HG03442 (cell line): ENCODE results near the gene SMPDL3B.

Source experiments
- ATAC-seq: cut with Tn5 transposase; IDR thresholded peaks from one replicate; pipeline ENCODE4 v1.9.1; 2021; ENCODE audit warnings: mild to moderate bottlenecking, moderate library complexity; ENCODE audit not compliant: unreplicated experiment

SMPDL3B gene, protein sequence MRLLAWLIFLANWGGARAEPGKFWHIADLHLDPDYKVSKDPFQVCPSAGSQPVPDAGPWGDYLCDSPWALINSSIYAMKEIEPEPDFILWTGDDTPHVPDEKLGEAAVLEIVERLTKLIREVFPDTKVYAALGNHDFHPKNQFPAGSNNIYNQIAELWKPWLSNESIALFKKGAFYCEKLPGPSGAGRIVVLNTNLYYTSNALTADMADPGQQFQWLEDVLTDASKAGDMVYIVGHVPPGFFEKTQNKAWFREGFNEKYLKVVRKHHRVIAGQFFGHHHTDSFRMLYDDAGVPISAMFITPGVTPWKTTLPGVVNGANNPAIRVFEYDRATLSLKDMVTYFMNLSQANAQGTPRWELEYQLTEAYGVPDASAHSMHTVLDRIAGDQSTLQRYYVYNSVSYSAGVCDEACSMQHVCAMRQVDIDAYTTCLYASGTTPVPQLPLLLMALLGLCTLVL

DNA sequence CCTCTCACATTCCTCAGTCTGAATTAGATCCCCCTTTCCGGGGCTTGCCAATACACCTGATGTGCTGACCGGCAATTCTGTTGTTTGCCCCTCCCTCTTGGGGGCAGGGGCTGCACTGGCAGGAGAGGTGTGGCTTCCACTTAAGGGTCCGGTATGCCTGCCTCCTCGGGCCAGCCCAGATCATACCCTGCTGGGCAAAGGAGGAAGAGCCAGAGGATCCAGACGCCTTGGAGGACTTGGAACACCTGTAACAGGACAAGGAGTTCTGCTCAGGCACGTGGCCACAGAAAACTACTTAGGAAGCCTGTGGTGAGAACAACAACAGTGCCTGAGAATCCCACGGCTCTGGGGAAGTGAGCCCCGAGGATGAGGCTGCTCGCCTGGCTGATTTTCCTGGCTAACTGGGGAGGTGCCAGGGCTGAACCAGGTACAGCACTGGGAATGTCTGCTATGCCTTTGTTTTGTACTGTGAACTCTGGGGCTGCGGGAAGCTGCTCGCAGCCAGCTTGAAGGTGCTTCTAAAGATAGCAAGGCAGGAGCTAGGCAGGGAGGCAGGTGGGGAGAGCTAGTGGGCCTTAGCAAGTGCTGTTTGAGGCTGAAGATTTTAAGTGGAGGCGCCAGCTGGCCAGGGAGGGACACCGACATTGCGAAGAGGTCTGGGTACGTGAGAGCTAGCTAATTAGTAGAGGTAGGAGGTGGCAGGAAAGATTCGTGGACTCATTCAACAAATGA, at the start of gene SMPDL3B:
SMPDL3B (plus strand) TSS at position 183 of the 732 bp plus-strand sequence; CDS start at position 367, 184 bp downstream.
- no peak for ATAC-seq

DNA sequence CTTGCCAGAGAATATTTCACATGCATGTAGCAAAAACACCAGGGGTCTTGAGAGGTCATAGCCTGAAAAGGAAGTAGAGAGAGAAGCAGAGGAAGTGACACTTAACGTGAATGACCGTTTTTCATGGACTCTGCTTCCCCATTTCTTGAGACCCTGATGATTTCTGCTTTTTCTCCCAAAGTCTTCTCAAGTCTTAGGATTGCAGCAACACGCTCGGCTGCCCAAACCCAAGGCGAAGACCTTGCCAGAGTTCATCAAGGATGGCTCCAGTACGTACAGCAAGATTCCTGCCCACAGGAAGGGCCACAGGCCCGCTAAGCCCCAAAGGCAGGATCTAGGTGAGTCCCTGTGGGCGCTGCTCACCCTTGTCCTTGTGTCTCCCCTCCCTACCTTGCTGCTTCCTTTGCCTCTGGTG, 49.7 kb upstream of the SMPDL3B start:
- ATAC-seq = no peak

DNA sequence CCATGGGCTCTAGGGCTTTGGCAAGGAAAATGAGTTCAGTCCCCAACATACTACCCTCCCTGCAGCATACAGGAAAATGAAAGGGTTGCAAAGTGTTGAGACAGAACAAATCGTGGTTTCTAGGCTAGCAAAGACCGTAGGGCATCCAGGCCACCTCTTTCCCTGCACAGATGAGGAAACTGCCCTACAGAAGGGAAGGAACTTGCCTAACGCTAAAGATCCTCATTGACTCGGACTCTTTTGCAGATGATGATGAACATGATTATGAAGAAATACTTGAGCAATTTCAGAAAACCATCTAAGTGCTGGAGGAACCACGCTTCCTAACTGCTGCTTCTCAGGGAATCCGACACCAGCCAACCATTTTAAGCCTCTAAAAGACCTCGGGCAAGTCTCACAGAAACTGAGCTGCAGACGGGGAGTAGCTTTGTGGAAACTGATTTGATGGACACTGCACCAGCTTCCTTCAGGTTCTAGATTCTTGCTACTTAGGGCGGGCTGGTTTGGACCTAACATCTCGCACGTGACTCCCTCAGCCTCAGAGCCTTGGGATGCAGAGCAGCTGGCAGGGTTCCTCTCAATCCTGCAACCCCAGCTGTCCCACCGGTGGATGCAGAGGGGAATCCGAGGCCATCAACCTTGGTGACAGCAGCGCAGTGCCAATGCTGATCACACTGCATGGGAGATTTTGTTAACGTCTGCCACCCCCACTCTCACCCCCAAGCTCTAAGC, 49.0 kb upstream of the SMPDL3B start:
- ATAC-seq = no peak

DNA sequence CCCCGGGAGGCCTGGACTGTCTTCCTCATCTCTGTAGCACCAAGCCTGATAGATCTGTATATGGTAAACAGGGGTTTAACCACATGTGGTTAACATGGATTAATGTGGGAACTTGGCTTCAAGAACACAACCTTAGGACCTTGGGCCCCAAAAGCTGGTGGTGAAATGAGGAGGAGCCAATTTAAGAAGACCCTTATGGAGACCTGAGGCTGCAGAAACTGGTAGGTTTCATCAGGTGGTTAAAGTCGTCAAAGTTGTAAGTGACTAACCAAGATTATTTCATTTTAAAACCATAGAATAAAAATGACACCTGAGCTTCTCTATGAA, 48.5 kb upstream of the SMPDL3B start:
- no peak for ATAC-seq

DNA sequence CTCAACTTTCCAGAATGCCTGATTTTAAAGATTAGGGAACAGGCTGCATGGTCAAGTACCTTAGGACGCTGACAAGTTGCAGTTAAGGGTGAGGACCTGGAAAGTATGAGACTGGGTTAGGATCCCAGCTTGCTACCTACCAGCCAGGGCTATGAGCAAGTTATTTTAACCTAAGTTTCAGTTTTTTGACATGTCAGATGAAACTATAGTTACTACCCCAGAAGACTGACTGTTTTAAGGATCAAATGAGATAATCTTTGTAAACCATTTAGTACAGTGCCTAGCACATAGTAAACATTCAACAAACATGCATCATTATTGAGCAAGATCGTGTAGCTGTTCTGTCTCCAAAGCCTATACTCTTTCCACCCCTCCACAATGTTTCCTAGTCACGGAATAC, 48.1 kb upstream of the SMPDL3B start:
- ATAC-seq = no peak

DNA sequence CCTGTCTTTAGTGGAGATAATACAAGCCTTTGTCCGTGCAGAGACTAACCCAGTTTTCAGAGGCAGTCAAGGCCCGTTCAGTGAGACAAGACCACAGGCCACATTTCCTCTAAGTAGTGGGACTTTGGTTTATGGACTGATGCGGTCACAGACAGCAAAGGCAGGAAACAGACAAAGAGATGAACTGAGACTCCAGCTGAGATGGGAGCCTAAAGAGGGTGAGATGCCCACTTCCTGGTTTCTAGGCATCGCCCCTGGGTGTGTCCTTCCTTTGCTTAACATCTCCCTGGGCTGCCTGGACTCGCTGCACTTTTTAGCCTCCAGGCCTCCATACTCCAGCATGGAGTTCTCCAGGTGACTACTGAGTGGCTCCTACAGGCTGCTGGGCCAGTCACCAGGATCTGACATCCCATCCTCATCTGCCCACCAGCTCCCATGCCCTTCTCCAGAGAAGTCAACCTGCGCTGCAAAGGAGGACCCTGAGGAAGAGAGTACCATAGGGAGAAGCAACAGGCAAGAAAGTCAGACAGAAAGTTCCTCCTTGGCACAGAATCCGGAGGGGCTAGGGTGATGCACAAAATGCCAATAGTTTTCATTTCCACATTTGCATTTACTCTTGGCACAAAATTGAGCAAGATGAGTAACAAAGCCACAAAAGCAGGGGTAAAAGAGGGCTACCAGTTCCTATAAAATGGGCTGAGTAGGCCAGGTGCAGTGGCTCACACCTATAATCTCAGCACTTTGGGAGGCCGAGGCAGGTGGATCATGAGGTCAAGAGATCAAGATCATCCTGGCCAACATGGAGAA, 47.4 kb upstream of the SMPDL3B start:
- no peak for ATAC-seq

DNA sequence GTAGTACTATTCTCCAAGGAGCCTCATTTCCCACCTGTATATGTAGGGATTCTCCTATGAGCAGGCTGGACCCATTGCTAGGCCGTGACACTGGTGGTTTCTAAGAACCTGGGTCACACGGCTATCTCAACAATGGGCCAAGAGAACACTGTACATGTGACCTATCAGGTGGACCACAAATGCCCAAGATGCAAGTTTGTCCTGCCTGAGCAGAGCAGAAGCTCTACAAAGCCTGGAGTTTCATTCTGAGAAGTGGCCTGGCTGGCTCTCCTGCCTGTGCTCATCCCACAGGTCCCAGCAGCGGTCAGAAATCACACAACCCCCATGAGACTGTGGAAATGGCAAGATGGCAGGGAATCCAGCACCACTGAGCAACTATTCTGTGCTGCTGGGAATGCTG, 45.3 kb upstream of the SMPDL3B start:
- no peak for ATAC-seq

DNA sequence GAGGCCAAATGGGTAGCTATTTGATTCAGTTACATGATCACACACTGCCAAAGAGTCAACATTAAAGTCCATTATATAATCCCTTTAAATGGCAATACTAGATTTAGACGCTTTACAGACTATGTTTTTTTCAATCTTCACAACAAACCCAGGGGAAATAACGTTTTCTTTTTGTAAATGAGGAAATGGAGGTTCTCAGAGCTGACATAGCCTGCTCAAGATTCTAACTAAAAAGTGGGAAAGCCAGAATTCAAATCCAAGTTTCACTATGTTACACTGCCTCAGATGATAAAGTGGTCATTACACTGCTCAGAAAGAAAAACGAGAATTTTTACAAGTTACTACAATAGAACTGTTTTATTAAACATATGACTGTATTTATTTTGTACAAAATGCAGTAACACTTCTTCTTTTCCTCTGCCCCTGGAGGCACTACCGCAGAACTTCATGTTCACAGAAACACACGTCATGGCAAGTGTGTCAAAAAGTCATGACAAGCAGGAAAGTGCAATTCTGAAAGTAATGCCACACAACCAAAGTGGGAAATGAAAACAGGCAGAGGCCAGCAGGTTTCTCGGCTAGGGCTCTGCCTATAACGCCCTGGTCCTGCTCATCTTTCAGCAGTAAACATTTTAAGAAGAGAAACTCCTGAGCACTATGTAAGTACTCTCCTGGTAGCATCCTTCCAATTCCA, 43.5 kb upstream of the SMPDL3B start:
- no peak for ATAC-seq

DNA sequence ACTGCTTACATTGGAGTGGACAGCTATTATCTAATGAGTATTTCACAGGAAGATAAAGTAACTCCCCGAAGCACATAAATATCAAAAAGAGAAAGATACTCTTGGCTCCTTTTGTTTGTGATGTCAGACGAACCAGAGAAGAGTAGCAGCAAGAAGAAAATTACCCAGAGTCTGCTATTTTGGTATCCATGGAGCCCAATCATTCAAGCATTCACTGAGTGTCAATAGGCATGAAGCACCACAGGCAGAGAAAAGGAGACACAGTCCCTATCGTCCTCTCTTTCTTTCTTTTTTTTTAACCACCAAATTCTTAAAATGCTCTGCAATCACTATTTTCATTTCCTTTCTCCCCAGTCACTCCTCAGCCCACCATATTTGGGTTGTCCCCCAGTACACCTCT, 40.3 kb upstream of the SMPDL3B start:
- no peak for ATAC-seq

DNA sequence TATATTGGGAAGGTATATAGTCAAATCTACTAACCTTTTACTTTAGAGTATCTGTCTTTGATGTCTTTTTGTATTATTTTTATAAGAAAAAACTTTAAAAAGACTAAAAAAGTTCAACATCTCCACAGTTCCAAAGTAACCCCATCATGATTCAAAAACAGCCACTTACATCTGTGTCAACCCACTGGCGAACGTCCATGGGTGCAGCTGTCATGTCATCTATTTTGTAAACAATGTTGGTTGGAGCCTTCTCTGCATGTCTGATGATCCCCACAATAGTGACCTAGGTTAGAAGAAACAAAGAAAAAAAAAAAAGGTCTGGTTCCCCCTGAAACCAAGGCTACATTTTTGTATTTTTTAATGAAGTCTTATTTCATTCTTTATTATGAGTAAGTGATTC, 28.0 kb upstream of the SMPDL3B start:
- ATAC-seq = no peak

DNA sequence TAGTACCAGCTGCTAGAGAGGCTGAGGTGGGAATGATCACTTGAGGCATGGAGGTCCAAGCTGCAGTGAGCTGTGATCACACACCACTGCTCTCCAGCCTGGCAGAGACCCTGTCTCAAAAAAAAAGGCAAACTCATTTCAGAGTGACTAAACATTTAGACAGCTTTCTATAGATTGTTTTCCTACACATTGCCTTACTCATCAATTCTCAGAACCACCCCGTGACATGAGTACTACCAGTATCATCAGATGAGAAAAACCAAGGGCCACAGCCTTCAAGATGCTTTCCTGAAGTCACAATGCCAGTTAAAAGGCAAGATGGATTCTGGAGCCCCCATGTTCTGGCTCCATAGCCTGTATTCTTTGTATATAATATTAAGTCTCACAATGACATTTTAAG, 22.4 kb upstream of the SMPDL3B start:
- no peak for ATAC-seq

DNA sequence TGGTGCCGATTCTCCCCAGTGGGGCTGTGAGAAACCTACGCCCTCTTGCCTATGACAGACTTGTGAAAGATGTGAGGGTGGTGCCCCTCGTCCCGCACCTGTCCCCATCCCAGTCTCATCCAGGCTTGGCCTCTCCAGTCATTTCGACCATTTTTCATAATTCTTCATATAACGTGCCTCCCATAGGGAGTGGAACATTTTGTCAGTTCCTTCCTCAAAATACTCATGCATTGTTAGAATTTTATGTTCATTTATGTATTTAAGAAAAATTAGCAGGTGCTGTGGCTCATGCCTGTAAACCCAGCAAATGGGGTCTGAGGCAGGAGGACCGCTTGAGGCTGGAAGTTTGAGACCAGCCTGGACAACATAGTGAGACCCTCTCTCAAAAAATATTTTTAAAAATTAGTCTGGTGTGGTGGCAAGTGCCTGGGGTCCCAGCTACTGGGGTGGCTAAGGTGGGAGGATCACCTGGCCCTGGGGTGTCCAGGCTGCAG, 19.7 kb upstream of the SMPDL3B start:
- no peak for ATAC-seq

DNA sequence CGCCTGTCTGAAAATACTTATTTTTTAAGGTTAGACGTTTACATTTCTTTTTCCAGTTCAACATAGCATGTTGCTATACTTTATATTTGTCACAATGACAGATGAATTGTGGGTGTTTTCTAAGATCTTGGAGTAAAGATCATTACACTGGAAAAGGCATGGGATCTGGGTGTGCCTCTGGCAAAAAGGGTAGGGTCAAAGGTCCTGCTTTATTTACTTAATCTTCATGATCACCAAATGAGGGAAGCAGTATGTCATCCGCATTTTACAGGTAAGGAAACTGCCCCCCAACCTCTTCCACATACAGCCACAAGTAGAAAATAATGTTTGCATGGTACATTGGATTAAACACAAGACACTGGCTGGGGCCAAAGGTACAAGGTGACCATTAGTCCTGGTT, 12.5 kb upstream of the SMPDL3B start:
- no peak for ATAC-seq

DNA sequence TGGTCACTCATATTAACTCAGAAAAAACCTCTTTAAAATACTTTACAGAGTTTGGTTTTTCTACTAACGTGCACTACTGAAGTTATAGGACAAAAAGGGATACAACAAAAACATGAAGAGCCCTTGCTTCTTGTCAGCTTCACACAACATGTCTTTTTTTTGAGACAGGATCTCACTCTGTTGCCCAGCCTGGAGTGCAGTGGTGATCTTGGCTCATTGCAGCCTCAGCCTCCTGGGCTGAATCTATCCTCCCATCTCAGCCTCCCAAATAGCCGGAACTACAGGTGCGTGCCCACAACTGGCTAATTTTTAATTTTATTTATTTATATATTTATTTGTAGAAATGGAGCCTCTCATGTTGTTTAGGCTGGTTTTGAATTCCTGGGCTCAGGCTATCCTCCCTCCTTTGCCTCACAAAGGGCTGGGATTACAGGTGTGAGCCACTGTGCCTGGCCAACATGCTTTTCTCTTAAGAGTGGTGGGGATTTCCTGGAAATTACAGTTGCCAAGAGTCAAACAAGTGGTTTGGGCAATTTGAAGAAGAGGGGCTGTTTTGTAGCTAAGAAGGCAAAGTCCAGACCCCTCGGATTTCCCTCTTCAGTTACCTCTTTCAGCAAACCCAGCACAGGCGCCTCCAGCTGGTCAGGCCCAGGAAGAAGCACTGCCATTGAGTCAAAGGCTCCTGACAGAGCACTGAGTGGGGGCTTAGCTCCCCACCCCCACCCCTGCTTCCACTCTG, 6.4 kb upstream of the SMPDL3B start:
- ATAC-seq = no peak

DNA sequence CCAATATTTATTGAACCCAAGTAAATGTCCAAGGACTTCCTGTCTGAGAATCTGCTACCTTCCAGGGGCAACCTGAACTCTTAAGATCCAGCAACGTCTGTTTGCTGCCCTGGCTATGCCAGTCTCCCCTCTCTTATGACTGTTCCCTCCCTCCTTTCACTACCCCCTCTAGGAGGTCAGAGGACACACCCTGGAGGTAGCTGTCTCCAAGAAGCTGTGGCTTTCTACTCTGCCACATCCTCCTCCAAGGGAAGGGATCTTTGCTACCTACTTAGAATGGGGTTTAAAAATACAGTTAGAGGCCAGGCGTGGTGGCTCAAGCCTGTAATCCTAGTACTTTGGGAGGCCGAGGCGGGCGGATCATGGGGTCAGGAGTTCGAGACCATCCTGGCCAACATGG, 3.6 kb upstream of the SMPDL3B start:
- no peak for ATAC-seq

DNA sequence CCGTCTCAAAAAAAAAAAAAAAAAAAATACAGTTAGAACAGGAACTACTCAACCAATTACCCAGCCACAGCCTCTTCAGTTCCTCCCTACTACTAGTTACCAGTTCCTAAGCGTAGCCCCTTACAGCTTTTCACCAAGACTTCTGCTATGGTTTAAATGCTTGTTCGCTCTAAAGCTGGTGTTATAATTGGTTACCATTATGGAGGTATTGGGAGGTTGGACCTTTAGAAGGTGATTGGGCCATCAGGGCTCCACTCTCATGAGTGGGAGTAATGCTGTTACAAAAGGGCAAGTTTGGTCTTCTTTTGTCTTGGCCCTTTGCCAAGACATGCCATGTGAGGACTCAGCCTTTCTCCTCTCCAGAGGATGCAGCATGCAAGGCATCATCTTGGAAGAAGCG, 3.0 kb upstream of the SMPDL3B start:
- no peak for ATAC-seq

DNA sequence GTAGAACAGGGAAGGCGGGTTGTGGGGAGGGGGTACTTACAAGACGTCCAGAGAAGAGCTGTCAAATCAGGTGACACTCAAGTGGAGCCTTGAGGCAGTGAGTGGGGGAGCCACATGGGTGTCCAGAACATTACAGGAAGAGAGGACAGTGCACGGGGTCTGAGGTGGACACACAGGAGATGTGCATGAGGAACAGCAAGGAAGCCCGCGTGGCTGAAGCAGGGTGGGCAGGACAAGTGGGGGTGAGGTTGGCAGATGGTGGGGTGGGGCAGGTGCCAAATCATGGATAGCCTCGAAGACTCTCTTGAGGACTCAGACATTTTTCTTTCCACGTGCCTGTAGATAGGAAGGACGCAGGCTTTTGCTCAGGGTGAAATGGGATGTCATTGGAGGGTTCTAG, 921 bp downstream of the SMPDL3B start:
- ATAC-seq = no peak

DNA sequence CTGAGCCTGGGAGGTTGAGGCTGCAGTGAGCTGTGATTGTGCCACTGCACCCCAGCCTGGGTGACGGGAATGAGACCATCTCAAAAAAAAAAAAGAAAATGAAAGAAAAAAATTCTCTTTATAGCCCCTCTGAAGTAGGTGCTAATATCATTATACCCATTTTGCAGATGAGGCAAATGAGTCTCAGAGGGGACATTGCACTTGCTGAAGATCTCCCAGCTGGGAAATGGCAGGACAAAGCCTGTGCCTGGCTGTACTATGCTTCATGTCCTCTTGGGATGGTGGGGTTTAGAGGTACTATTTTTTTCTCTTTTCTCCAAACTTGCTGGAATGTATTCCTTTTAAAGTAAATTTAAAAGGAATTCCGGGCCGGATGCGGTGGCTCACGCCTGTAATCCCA, 1.6 kb downstream of the SMPDL3B start:
- ATAC-seq = no peak

DNA sequence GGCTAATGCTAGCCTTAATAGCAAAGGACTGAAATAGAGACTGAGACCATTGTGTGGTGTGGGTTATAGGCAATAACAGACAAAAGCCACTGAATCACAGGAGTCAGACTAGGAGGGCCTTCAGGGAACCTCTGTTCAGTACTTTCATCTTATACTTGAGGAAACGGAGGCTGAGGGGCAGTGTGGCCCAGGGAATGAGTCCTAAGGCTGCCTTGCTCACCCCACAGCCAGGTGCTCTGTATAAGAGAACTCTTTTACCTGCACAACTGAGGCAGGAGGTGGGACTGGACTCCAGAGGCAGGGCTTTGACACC, 2.7 kb downstream of the SMPDL3B start:
- no peak for ATAC-seq

DNA sequence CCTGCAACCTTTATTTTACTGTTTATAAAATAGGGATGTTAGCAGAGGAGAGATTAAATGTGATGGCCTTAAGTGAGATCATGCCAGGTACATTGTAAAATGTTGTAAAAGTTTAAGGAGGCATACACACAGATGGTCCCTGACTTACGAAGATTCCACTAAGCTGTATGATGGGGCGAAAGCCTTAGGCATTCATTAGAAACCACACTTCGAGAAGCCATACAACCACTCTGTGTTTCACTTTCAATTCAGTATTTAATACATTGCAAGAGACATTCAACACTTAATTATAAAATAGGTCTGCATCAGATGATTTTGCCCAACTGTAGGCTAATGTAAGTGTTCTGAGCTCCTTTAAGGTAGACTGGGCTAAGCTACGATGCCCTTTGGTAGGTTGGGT, 3.7 kb downstream of the SMPDL3B start:
- ATAC-seq = no peak
